ENCODE measurements around the gene CACNG4. TPM values are rescaled to one million over a fixed set of nuclear protein-coding genes. Genes with fewer than 3 reads are reported as not detected.

CACNG4 gene
- total RNA-seq, 1 experiment from 2014 or later, result 6.3 TPM

DNA sequence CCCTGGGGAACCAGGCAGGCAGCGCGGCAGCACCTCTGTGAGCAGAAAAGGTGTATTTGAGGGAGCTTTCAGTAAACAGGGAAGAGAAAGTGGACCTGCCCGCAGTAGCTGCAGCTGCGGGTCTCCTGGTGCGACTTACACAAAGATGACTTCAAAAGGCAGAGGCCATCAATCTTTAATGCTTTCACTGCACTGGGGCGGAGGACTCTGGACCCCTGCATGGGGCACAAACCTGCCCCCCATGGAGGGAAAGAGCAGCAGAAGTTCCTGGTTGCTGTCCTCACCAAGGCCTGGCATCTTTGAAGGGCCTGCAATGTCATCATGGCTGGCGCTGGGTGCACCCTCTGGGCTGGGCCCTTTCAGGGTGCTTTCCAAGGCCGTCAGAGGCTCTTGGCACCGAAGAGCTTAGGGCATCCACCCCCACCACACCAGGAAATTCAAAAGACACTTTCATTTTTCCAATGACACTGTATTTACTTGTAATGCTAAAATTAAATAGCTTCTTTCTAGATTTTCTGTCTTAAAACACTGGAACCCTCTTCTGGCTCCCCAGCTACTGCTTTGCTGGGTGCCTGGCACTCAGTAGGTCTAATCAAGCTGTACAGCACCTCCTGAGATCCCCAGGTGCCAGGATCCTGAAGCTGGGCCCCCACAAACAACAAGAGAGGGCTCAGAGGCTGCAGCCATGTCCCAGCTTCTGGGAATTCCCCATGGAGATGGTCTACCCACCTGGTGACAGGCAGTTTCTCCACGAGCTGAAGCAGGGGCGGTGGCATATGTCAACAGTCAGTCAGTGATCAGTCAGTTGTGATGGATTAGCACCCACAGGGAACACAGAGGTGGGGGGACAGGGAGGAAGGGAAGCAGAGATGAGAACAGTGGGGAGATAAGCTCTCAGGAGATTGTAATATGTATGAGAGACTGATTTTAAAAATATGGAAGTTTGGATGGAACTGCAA, 77.7 kb downstream of the CACNG4 start:
- no peak overlapping the region for H3K4me3 Mint-ChIP-seq
- TF ChIP-seq, protein P1, sequence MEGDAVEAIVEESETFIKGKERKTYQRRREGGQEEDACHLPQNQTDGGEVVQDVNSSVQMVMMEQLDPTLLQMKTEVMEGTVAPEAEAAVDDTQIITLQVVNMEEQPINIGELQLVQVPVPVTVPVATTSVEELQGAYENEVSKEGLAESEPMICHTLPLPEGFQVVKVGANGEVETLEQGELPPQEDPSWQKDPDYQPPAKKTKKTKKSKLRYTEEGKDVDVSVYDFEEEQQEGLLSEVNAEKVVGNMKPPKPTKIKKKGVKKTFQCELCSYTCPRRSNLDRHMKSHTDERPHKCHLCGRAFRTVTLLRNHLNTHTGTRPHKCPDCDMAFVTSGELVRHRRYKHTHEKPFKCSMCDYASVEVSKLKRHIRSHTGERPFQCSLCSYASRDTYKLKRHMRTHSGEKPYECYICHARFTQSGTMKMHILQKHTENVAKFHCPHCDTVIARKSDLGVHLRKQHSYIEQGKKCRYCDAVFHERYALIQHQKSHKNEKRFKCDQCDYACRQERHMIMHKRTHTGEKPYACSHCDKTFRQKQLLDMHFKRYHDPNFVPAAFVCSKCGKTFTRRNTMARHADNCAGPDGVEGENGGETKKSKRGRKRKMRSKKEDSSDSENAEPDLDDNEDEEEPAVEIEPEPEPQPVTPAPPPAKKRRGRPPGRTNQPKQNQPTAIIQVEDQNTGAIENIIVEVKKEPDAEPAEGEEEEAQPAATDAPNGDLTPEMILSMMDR (conservative IDR thresholded peaks at IDR 0.05), result no peak
- no peak overlapping the region for H2BK120ac ChIP-seq (ENCODE audit: low read depth, low read length, poor library complexity, severe bottlenecking)
- no peaks in the 10 kb centered on the region for H4K20me1 ChIP-seq (ENCODE audit: control insufficient read depth, insufficient read depth, insufficient read length)
- no peak overlapping the region for H2BK12ac ChIP-seq (ENCODE audit: insufficient read length, low read depth, low read length)
- H3K79me2 ChIP-seq (ENCODE audit: insufficient read depth, low read length), result no peaks in the 10 kb centered on the region
- no peak overlapping the region for H3K4me2 ChIP-seq (ENCODE audit: insufficient read depth, insufficient read length, low read length)
- H2AFZ ChIP-seq (ENCODE audit: low read length), result no peak overlapping the region
- H3K79me1 ChIP-seq (ENCODE audit: insufficient read depth, low read depth, low read length, poor library complexity, severe bottlenecking), result no peaks in the 10 kb centered on the region
- no peak overlapping the region for H3K9ac ChIP-seq (ENCODE audit: extremely low read depth, insufficient read length, low read length)
- H3K23ac ChIP-seq (ENCODE audit: insufficient read length, low read depth, low read length), result no peak overlapping the region
- no peak overlapping the region for H2BK20ac ChIP-seq (ENCODE audit: low read depth, low read length, poor library complexity, severe bottlenecking)
- no peak for DNase-seq
- H4K91ac ChIP-seq (ENCODE audit: insufficient read length, low read depth, low read length), result no peak overlapping the region
- no peaks in the 10 kb centered on the region for H3K9me3 ChIP-seq (ENCODE audit: control insufficient read depth, low read depth, low read length)
- no peak overlapping the region for H4K8ac ChIP-seq (replicated peaks; ENCODE audit: insufficient read length, low read depth, low read length)
- no CpG with 5 or more reads among the region's 11 CpGs for WGBS (ENCODE audit: extremely low coverage, insufficient read length, low lambda C conversion rate)
- peaks cover 2% of the 10 kb centered on the region for H3K27me3 Mint-ChIP-seq (ENCODE audit: low read depth)
- H3K18ac ChIP-seq (ENCODE audit: insufficient read length, low read depth, low read length), result no peak overlapping the region
- H3T11ph ChIP-seq (ENCODE audit: low read length), result no peak overlapping the region
- no peak overlapping the region for H2BK5ac ChIP-seq (ENCODE audit: insufficient read length, low read length)
- peaks cover 8 to 13% of the 10 kb centered on the region in 2 experiments; a peak in 3 of 4 replicates for H3K4me1 Mint-ChIP-seq
- H3K4ac ChIP-seq (ENCODE audit: low read depth, low read length), result no peak overlapping the region
- H3K27me3 ChIP-seq (ENCODE audit: insufficient read depth, low read length), result no peaks in the 10 kb centered on the region
- no peaks in the 10 kb centered on the region; a peak in 1 of 7 replicates for H3K36me3 Mint-ChIP-seq (ENCODE audit: insufficient read depth in 1 of 3, low read depth in 3 of 3)
- H3K27ac ChIP-seq (ENCODE audit: insufficient read length, low read depth, low read length), result no peak overlapping the region
- no peak overlapping the region for H2AK5ac ChIP-seq (ENCODE audit: insufficient read length, low read length)
- H4K5ac ChIP-seq (ENCODE audit: insufficient read length, low read depth, low read length), result no peak overlapping the region
- H2BK15ac ChIP-seq (ENCODE audit: low read depth, low read length), result no peak overlapping the region
- no peak overlapping the region for H3K27ac Mint-ChIP-seq
- H3K9me3 Mint-ChIP-seq, result peaks cover 0 to 1% of the 10 kb centered on the region in 2 experiments; a peak in 2 of 5 replicates
- H3K23me2 ChIP-seq (ENCODE audit: insufficient read length, low read depth, low read length, poor library complexity, severe bottlenecking), result no peaks in the 10 kb centered on the region
- H3K4me1 ChIP-seq (ENCODE audit: insufficient read depth, low read length), result no peaks in the 10 kb centered on the region
- H3K14ac ChIP-seq (ENCODE audit: insufficient read depth, low read length), result no peak overlapping the region
- H3K56ac ChIP-seq (ENCODE audit: insufficient read length, low read depth, low read length), result no peak overlapping the region

All from H9 (cell line).